WTC11 (cell line): ENCODE data around the gene C12orf75. TPM values are rescaled to one million over a fixed set of nuclear protein-coding genes. Genes with fewer than 3 reads are reported as not detected.

Source experiments
- ATAC-seq: fragments of 200-7000 bp; cut with Tn5 transposase; 2 replicates; pipeline ENCODE4 v1.10.0; 2021; ENCODE audit warnings: mild to moderate bottlenecking, moderate library complexity
- CTCF ChIA-PET: fragments of 300-600 bp; sonication (Branson Sonifier 250); formaldehyde crosslinking; loops from one replicate; lab custom pipeline; 2021; ENCODE audit warnings: antibody characterized with exemption; lab: Charles Lee
- POLR2A ChIA-PET: fragments of 350-600 bp; sonication (Branson Sonifier 250); formaldehyde crosslinking; loops from one replicate; lab custom pipeline; 2021; ENCODE audit warnings: antibody characterized with exemption; lab: Charles Lee
- DNase-seq: peaks from one replicate; pipeline ENCODE4 v3.0.0; 2021; ENCODE audit warnings: low spot score
- H3K27ac Mint-ChIP-seq: 2 replicates; pipeline ENCODE4 v1.8.0; 2021; ENCODE audit warnings: mixed read lengths
- H3K27me3 Mint-ChIP-seq: 2 replicates; pipeline ENCODE4 v1.8.0; 2021; ENCODE audit warnings: low read depth, mild to moderate bottlenecking, moderate library complexity, mixed read lengths
- H3K36me3 Mint-ChIP-seq: 2 replicates; pipeline ENCODE4 v1.8.0; 2021; ENCODE audit warnings: mixed read lengths
- H3K4me1 Mint-ChIP-seq: 2 replicates; pipeline ENCODE4 v1.8.0; 2022; ENCODE audit warnings: mixed read lengths
- H3K4me3 Mint-ChIP-seq: 2 replicates; pipeline ENCODE4 v1.8.0; 2021; ENCODE audit warnings: mild to moderate bottlenecking, moderate library complexity, mixed read lengths
- H3K9me3 Mint-ChIP-seq: 2 replicates; pipeline ENCODE4 v1.8.0; 2021; ENCODE audit warnings: mixed read lengths
- AR ChIP-seq: fragments of 250-450 bp; sonication (Bioruptor Pico); IDR thresholded peaks from 2 replicates; pipeline ENCODE4 v1.9.0; 2021; ENCODE audit warnings: mild to moderate bottlenecking
- ELF4 ChIP-seq: sonication (generic); formaldehyde crosslinking; IDR thresholded peaks from 2 replicates; pipeline ENCODE4 v1.8.1; 2022; ENCODE audit warnings: low read depth, mild to moderate bottlenecking, moderate library complexity, missing genetic modification reagents
- ETV6 ChIP-seq: sonication (generic); formaldehyde crosslinking; IDR thresholded peaks from 2 replicates; pipeline ENCODE4 v1.8.1; 2022; ENCODE audit warnings: mild to moderate bottlenecking, missing genetic modification reagents
- JAZF1 ChIP-seq: fragments of 250-450 bp; sonication (Bioruptor Pico); IDR thresholded peaks from 2 replicates; pipeline ENCODE4 v1.9.0; 2021; ENCODE audit warnings: moderate library complexity, mild to moderate bottlenecking, inconsistent platforms
- MAX ChIP-seq: sonication (generic); formaldehyde crosslinking; IDR thresholded peaks from 2 replicates; pipeline ENCODE4 v1.8.0; 2022; ENCODE audit warnings: mild to moderate bottlenecking, missing genetic modification reagents
- MYBL2 ChIP-seq: sonication (generic); formaldehyde crosslinking; IDR thresholded peaks from 2 replicates; pipeline ENCODE4 v1.8.1; 2023; ENCODE audit warnings: mild to moderate bottlenecking, moderate library complexity, missing genetic modification reagents
- NFATC4 ChIP-seq: fragments of 250-450 bp; sonication (Bioruptor Pico); IDR thresholded peaks from 2 replicates; pipeline ENCODE4 v1.9.0; 2021; ENCODE audit warnings: mild to moderate bottlenecking
- NFYB ChIP-seq: sonication (generic); formaldehyde crosslinking; conservative IDR thresholded peaks from 2 replicates; pipeline ENCODE4 v1.8.0; 2022; ENCODE audit warnings: low read depth, missing genetic modification reagents
- NR2C2 ChIP-seq: sonication (generic); formaldehyde crosslinking; IDR thresholded peaks from 2 replicates; pipeline ENCODE4 v1.8.0; 2022; ENCODE audit warnings: mild to moderate bottlenecking, missing genetic modification reagents
- PRRX2 ChIP-seq: fragments of 250-450 bp; sonication (Bioruptor Pico); IDR thresholded peaks from 2 replicates; pipeline ENCODE4 v1.8.0; 2021; ENCODE audit warnings: mild to moderate bottlenecking
- SMAD3 ChIP-seq: sonication (generic); formaldehyde crosslinking; IDR thresholded peaks from 2 replicates; pipeline ENCODE4 v1.8.0; 2022; ENCODE audit warnings: missing genetic modification reagents, mild to moderate bottlenecking, borderline replicate concordance
- STAT6 ChIP-seq: sonication (generic); formaldehyde crosslinking; conservative IDR thresholded peaks from 2 replicates; pipeline ENCODE4 v1.8.1; 2023; ENCODE audit warnings: mild to moderate bottlenecking, low read depth, missing genetic modification reagents, moderate library complexity
- TEAD4 ChIP-seq: sonication (generic); formaldehyde crosslinking; IDR thresholded peaks from 2 replicates; pipeline ENCODE4 v1.8.0; 2022; ENCODE audit warnings: mild to moderate bottlenecking, missing genetic modification reagents
- USF2 ChIP-seq: sonication (generic); formaldehyde crosslinking; IDR thresholded peaks from 2 replicates; pipeline ENCODE4 v1.8.1; 2023; ENCODE audit warnings: mild to moderate bottlenecking, missing genetic modification reagents, moderate library complexity
- ZBTB21 ChIP-seq: sonication (generic); formaldehyde crosslinking; IDR thresholded peaks from 2 replicates; pipeline ENCODE4 v1.8.1; 2023; ENCODE audit warnings: mild to moderate bottlenecking, missing genetic modification reagents, borderline replicate concordance
- ZNF121 ChIP-seq: sonication (generic); formaldehyde crosslinking; IDR thresholded peaks from 2 replicates; pipeline ENCODE4 v1.8.0; 2023; ENCODE audit warnings: missing genetic modification reagents
- ZNF219 ChIP-seq: sonication (generic); formaldehyde crosslinking; IDR thresholded peaks from 2 replicates; pipeline ENCODE4 v1.8.0; 2023; ENCODE audit warnings: missing genetic modification reagents, mild to moderate bottlenecking, borderline replicate concordance
- ZNF423 ChIP-seq: fragments of 250-450 bp; sonication (Bioruptor Pico); IDR thresholded peaks from 2 replicates; pipeline ENCODE4 v2.1.2; 2022; ENCODE audit warnings: mild to moderate bottlenecking, moderate library complexity
- ZNF425 ChIP-seq: fragments of 250-450 bp; sonication (Bioruptor Pico); conservative IDR thresholded peaks from 2 replicates; pipeline ENCODE4 v1.9.0; 2021; ENCODE audit warnings: mild to moderate bottlenecking
- ZNF512 ChIP-seq: sonication (generic); formaldehyde crosslinking; IDR thresholded peaks from 2 replicates; pipeline ENCODE4 v1.8.1; 2022; ENCODE audit warnings: missing genetic modification reagents, borderline replicate concordance
- ZNF532 ChIP-seq: fragments of 250-450 bp; sonication (Bioruptor Pico); IDR thresholded peaks from 2 replicates; pipeline ENCODE4 v1.9.0; 2021; ENCODE audit warnings: mild to moderate bottlenecking, borderline replicate concordance
- ZNF671 ChIP-seq: fragments of 250-450 bp; sonication (Bioruptor Pico); IDR thresholded peaks from 2 replicates; pipeline ENCODE4 v1.8.0; 2021; ENCODE audit warnings: mild to moderate bottlenecking
- total RNA-seq: library from RNA; stranded (reverse); gene quantifications from 3 replicates; pipeline ENCODE4 v1.2.3, GENCODE V29; 2021

Gene C12orf75
- total RNA-seq, 1 experiment from 2014 or later = 25.5 TPM

GRCh38 chr12:105338966-105339365 is 8.5 kb downstream of the C12orf75 start:
- no peak overlapping the region for H3K4me3 Mint-ChIP-seq
- POLR2A ChIA-PET = no interaction called here
- DNase-seq (no peak), ATAC-seq (no peak)
- H3K27me3 Mint-ChIP-seq = peaks cover 49% of the 10 kb centered on the region
- TF ChIP-seq ZNF423 (CRISPR knock-in tag) = no peak
- TF ChIP-seq ETV6 (CRISPR knock-in tag) = no peak
- no peak for TF ChIP-seq ELF4
- no peak for TF ChIP-seq ZNF425 (CRISPR knock-in tag)
- no peak for TF ChIP-seq PRRX2 (CRISPR knock-in tag)
- TF ChIP-seq NFYB (CRISPR knock-in tag) = no peak
- no peak for TF ChIP-seq USF2 (CRISPR knock-in tag)
- no peak for TF ChIP-seq ZNF532 (CRISPR knock-in tag)
- no peak for TF ChIP-seq ZBTB21 (CRISPR knock-in tag)
- TF ChIP-seq, all 79 proteins: peak for 0
- Mint-ChIP-seq H3K27ac (no peak overlapping the region), H3K9me3 (peaks cover 20% of the 10 kb centered on the region), H3K4me1 (peaks cover 32% of the 10 kb centered on the region), H3K36me3 (peaks cover 19% of the 10 kb centered on the region)
- CTCF ChIA-PET = no interaction called here

- Mint-ChIP-seq H3K27ac (no peak overlapping the region), H3K36me3 (peaks cover 19% of the 10 kb centered on the region), H3K9me3 (peaks cover 20% of the 10 kb centered on the region), H3K4me1 (peaks cover 22% of the 10 kb centered on the region), H3K4me3 (no peak overlapping the region), H3K27me3 (peaks cover 58% of the 10 kb centered on the region)
- POLR2A ChIA-PET = no interaction called here
- ATAC-seq = no peak
- CTCF ChIA-PET = no interaction called here
- no peak for DNase-seq
- TF ChIP-seq NFATC4 (CRISPR knock-in tag) (no peak), ZNF121 (no peak), ZNF219 (CRISPR knock-in tag) (no peak), STAT6 (CRISPR knock-in tag) (no peak), JAZF1 (CRISPR knock-in tag) (no peak), MAX (CRISPR knock-in tag) (no peak), AR (no peak), TEAD4 (CRISPR knock-in tag) (no peak), SMAD3 (no peak), ZNF671 (CRISPR knock-in tag) (no peak), ZNF512 (no peak), NR2C2 (no peak), MYBL2 (CRISPR knock-in tag) (no peak)
Observed at GRCh38 chr12:105341010-105341409, 10.5 kb downstream of the C12orf75 start.
